GM12878 (cell line): Measurements from ENCODE around the gene PAQR5. TPM values are rescaled to one million over a fixed set of nuclear protein-coding genes. Genes with fewer than 3 reads are reported as not detected.

Experiments
- ATAC-seq: fragments of 200-7000 bp; cut with Tn5 transposase; 3 replicates; pipeline ENCODE4 v1.9.1; 2020; ENCODE audit warnings: mild to moderate bottlenecking, moderate library complexity
- BruUV-seq: library from RNA; stranded (reverse); fragments of 400-500 nt; replicated peaks from 2 replicates; lab custom pipeline; 2021; lab: Mats Ljungman, UMichigan
- CTCF ChIA-PET: fragments of 300-600 bp; sonication (Branson Sonifier 250); formaldehyde crosslinking; extraction: SDS; loops from one replicate; lab custom pipeline; 2021; ENCODE audit warnings: inconsistent platforms; lab: Yijun Ruan, JAX
- POLR2A ChIA-PET: fragments of 350-600 bp; formaldehyde crosslinking; extraction: SDS; loops from one replicate; lab custom pipeline; 2021; ENCODE audit warnings: inconsistent platforms; lab: Charles Lee
- RAD21 ChIA-PET: fragments of 300-600 bp; sonication (Branson Sonifier 250); formaldehyde crosslinking; loops from one replicate; lab custom pipeline; 2023; ENCODE audit warnings: antibody characterized with exemption; ENCODE audit not compliant: unreplicated experiment; lab: Charles Lee
- SMC1A ChIA-PET: fragments of 300-600 bp; sonication (Branson Sonifier 250); formaldehyde crosslinking; loops from one replicate; lab custom pipeline; 2023; ENCODE audit not compliant: unreplicated experiment, uncharacterized antibody; lab: Charles Lee
- DNase-seq: peaks from one replicate; pipeline ENCODE4 v3.0.0-alpha.2; 2011; ENCODE audit warnings: low read depth, low spot score
- FAIRE-seq: peaks from 3 replicates; lab custom pipeline; 2011; peaks lifted over from hg19 to GRCh38; lab: Jason Lieb, UNC
- H2AFZ ChIP-seq: 2 replicates; pipeline ENCODE4 v1.6.0; 2011; ENCODE audit warnings: low read depth, low read length, control low read depth; ENCODE audit not compliant: control insufficient read depth
- H3K27ac ChIP-seq: 2 replicates; pipeline ENCODE4 v1.5.1; 2011; ENCODE audit warnings: control low read depth; ENCODE audit not compliant: control insufficient read depth, insufficient read depth
- H3K27me3 ChIP-seq, 2 experiments: replicated peaks in 1 of 2; 2 replicates each; pipeline versions ENCODE4 v1.6.0 to v1.6.1; 2011; ENCODE audit warnings: low read length in 1 of 2; ENCODE audit not compliant: control insufficient read depth in 2 of 2, insufficient read depth in 2 of 2
- H3K36me3 ChIP-seq, 2 experiments: 2 replicates each; pipeline ENCODE4 v1.5.1; 2011; ENCODE audit warnings: low read length in 1 of 2; ENCODE audit not compliant: control insufficient read depth in 2 of 2, insufficient read depth in 2 of 2
- H3K4me1 ChIP-seq: 2 replicates; pipeline ENCODE4 v1.6.1; 2011; ENCODE audit warnings: mild to moderate bottlenecking, low read length, moderate library complexity, mixed read lengths; ENCODE audit not compliant: control insufficient read depth, insufficient read depth
- H3K4me2 ChIP-seq: 2 replicates; pipeline ENCODE4 v1.6.0; 2011; ENCODE audit warnings: control low read depth; ENCODE audit not compliant: control insufficient read depth, insufficient read depth
- H3K4me3 ChIP-seq: fragments of 200-600 bp; sonication (generic); 2 replicates; pipeline ENCODE4 v1.5.1; 2016
- H3K79me2 ChIP-seq: 2 replicates; pipeline ENCODE4 v1.6.0; 2011; ENCODE audit warnings: low read length; ENCODE audit not compliant: control insufficient read depth, insufficient read depth
- H3K9ac ChIP-seq: 2 replicates; pipeline ENCODE4 v1.8.0; 2011; ENCODE audit warnings: low read length, control low read depth, mixed read lengths; ENCODE audit not compliant: control insufficient read depth, insufficient read depth
- H3K9me3 ChIP-seq: replicated peaks from 3 replicates; pipeline ENCODE4 v1.5.1; 2011; ENCODE audit warnings: mild to moderate bottlenecking, low read length; ENCODE audit not compliant: control insufficient read depth, insufficient read depth
- H4K20me1 ChIP-seq: 2 replicates; pipeline ENCODE4 v1.6.0; 2011; ENCODE audit not compliant: control insufficient read depth, insufficient read depth
- ATF7 ChIP-seq: fragments of 450-650 bp; IDR thresholded peaks from 2 replicates; pipeline ENCODE4 v1.6.1; 2016; ENCODE audit warnings: low read depth, mild to moderate bottlenecking
- BCL11A ChIP-seq: IDR thresholded peaks from 2 replicates; pipeline ENCODE4 v1.6.1; 2011; ENCODE audit warnings: low read depth, low read length
- CEBPZ ChIP-seq: fragments of 150-350 bp; IDR thresholded peaks from 2 replicates; pipeline ENCODE4 v1.6.1; 2016; ENCODE audit warnings: low read depth, low read length
- EED ChIP-seq: sonication (generic); IDR thresholded peaks from 2 replicates; pipeline ENCODE4 v1.6.1; 2016; ENCODE audit warnings: antibody characterized with exemption, low read depth
- EGR1 ChIP-seq, 2 experiments: IDR thresholded peaks; 1 replicate in 1 of 2; 2 replicates in 1 of 2; pipeline ENCODE4 v1.6.1; 2011 to 2012; ENCODE audit warnings: low read depth in 2 of 2, low read length in 2 of 2, borderline replicate concordance in 1 of 2, mild to moderate bottlenecking in 1 of 2, moderate library complexity in 1 of 2
- HCFC1 ChIP-seq: fragments of 150-350 bp; IDR thresholded peaks from 2 replicates; pipeline ENCODE4 v1.6.1; 2014; ENCODE audit warnings: low read length
- HDAC2 ChIP-seq: fragments of 200-600 bp; sonication (generic); IDR thresholded peaks from 2 replicates; pipeline ENCODE4 v1.6.1; 2017
- IKZF2 ChIP-seq, 2 experiments: fragments of 450-650 bp; IDR thresholded peaks; 2 replicates each; pipeline ENCODE4 v1.6.1; 2017; ENCODE audit warnings: mild to moderate bottlenecking in 2 of 2, moderate library complexity in 2 of 2
- LARP7 ChIP-seq: fragments of 450-650 bp; IDR thresholded peaks from 2 replicates; pipeline ENCODE4 v1.6.1; 2017; ENCODE audit warnings: mild to moderate bottlenecking
- NR2C1 ChIP-seq: fragments of 450-650 bp; IDR thresholded peaks from 2 replicates; pipeline ENCODE4 v1.6.1; 2017; ENCODE audit warnings: antibody characterized with exemption, mild to moderate bottlenecking, moderate library complexity
- RAD51 ChIP-seq: fragments of 450-650 bp; IDR thresholded peaks from 2 replicates; pipeline ENCODE4 v1.6.1; 2016; ENCODE audit warnings: moderate library complexity, mild to moderate bottlenecking, inconsistent platforms
- SKIL ChIP-seq: fragments of 450-650 bp; IDR thresholded peaks from 2 replicates; pipeline ENCODE4 v1.6.1; 2017; ENCODE audit warnings: mild to moderate bottlenecking, low read depth, inconsistent platforms; ENCODE audit not compliant: poor library complexity, severe bottlenecking
- SREBF1 ChIP-seq: IDR thresholded peaks from 2 replicates; pipeline ENCODE4 v1.6.1; 2012; ENCODE audit warnings: mild to moderate bottlenecking, low read length
- TBL1XR1 ChIP-seq: IDR thresholded peaks from 2 replicates; pipeline ENCODE4 v1.6.1; 2012; ENCODE audit warnings: low read depth, low read length, improper control_type of control experiment
- TCF12 ChIP-seq: IDR thresholded peaks from 2 replicates; pipeline ENCODE4 v1.6.1; 2011; ENCODE audit warnings: low read depth, mild to moderate bottlenecking, low read length
- TCF7 ChIP-seq: IDR thresholded peaks from 2 replicates; pipeline ENCODE4 v1.6.1; 2014; ENCODE audit warnings: antibody characterized with exemption, borderline replicate concordance
- ZNF207 ChIP-seq: fragments of 450-650 bp; IDR thresholded peaks from 2 replicates; pipeline ENCODE4 v1.6.1; 2014; ENCODE audit warnings: antibody characterized with exemption, mild to moderate bottlenecking, borderline replicate concordance
- ZNF384 ChIP-seq: IDR thresholded peaks from 2 replicates; pipeline ENCODE4 v1.6.1; 2012; ENCODE audit warnings: low read depth, mild to moderate bottlenecking, low read length, improper control_type of control experiment, borderline replicate concordance
- ZNF622 ChIP-seq: fragments of 450-650 bp; IDR thresholded peaks from 2 replicates; pipeline ENCODE4 v1.6.1; 2017; ENCODE audit warnings: mild to moderate bottlenecking, inconsistent platforms
- WGBS: methylation state at CpG from one replicate; pipeline ENCODE4 v1.1.6; 2016; ENCODE audit warnings: low lambda C conversion rate; ENCODE audit not compliant: insufficient replicate concordance, insufficient coverage; ENCODE audit errors: missing lambda C conversion rate; 5-methylcytosine and 5-hydroxymethylcytosine counted together
- in situ Hi-C: fragments of 300-500 bp; cut with MboI; formaldehyde crosslinking; loops from 9 replicates; pipeline ENCODE4 v1.14.3; 2018; ENCODE audit warnings: mixed read lengths
- intact Hi-C: fragments of 100-400 bp; cut with micrococcal nuclease; formaldehyde crosslinking; loops from one replicate; pipeline ENCODE4 v1.14.2; 2022; ENCODE audit not compliant: unreplicated experiment
- polyA plus RNA-seq, 11 experiments: library from polyadenylated mRNA; depleted of rRNA in 4 of 11; unstranded in 6 of 11; stranded (reverse) in 5 of 11; fragments of >200 nt; fragmentation: Nextera tagmentation in 4 of 11; fragmentation: Illumina TruSeq in 1 of 11; extraction: Ambion mirVana in 4 of 11; extraction: Trizol in 1 of 11; gene quantifications; 1 replicate in 1 of 11; 2 replicates in 10 of 11; pipeline versions ENCODE4 v1.2.1 to v1.2.3, GENCODE V29; 2011 to 2016; ENCODE audit warnings: inconsistent platforms in 2 of 11, missing spikeins in 2 of 11, low read depth in 1 of 11
- total RNA-seq, 4 experiments: library from RNA; depleted of rRNA in 3 of 4; stranded (reverse); fragments of >200 nt in 3 of 4; fragmentation: Illumina TruSeq in 1 of 4; extraction: Trizol in 1 of 4; gene quantifications; 2 replicates each; pipeline versions ENCODE4 v1.2.1 to v1.2.3, GENCODE V29; 2013 to 2021

The PAQR5 gene
- total and polyA plus RNA-seq, 10 of the 15 experiments (the other 5 are each of a cell fraction or from before 2014, with no cell fraction given) = 0.02 to 0.03 TPM; not detected in 8

- peak; percentile 96 for ATAC-seq
- CTCF ChIA-PET = interaction anchor here (0.6 kb wide), 1 partner anchor 38 kb away, joined by 3 read pairs; no protein-coding TSS in a partner anchor
- Histone ChIP-seq H4K20me1 (no peaks in the 10 kb centered on the region), H3K79me2 (peaks cover 37% of the 10 kb centered on the region), H3K4me2 (peak within 1 kb of the TSS; percentile 99), H3K4me3 (peak within 1 kb of the TSS; percentile 92), H3K27me3 (no peaks in the 10 kb centered on the region), H3K27ac (peak within 1 kb of the TSS; percentile 70), H3K9me3 (no peaks in the 10 kb centered on the region), H2AFZ (peak within 1 kb of the TSS; percentile 96), H3K4me1 (peaks cover 15% of the 10 kb centered on the region), H3K9ac (peak within 1 kb of the TSS; percentile 86), H3K36me3 (peaks cover 0 to 5% of the 10 kb centered on the region in 2 experiments; a peak in 3 of 4 replicates)
- POLR2A ChIA-PET = interaction anchor here (1.2 to 1.4 kb wide), 2 partner anchors 18 to 40 kb away, joined by 5 to 6 read pairs; no protein-coding TSS in a partner anchor
- BruUV-seq = no TSS peak
- DNase-seq = peak; percentile 73
- intact Hi-C loops = no loop called here
- 1% methylated on average over 73 of the region's 78 CpGs for WGBS
- in situ Hi-C loops = no loop called here
- FAIRE-seq = peak; percentile 90
- RAD21 ChIA-PET = interaction anchor here (5.4 kb wide), 1 partner anchor 39 kb away, joined by 23 read pairs; the partner anchor contains the start of gene RPLP1
- SMC1A ChIA-PET = no interaction called here
- TF ChIP-seq EED (no peak), ZNF622 (no peak), CEBPZ (no peak), ATF7 (peak; percentile 59), TBL1XR1 (0 out of 2 replicates have a peak, but pooled peaks have one; percentile 52), TCF12 (no peak), IKZF2 (IDR thresholded peaks at IDR 0.05) (no peak), SREBF1 (no peak), ZNF384 (no peak), LARP7 (peak; percentile 56; the same call in 1 of the 2 replicates), HDAC2 (0 out of 2 replicates have a peak, but pooled peaks have one; percentile 36), HCFC1 (peak; percentile 53), EGR1 (IDR thresholded peaks at IDR 0.05; ENCODE audit: borderline replicate concordance in 1 of 2, low read depth in 2 of 2, low read length in 2 of 2) (no peak), NR2C1 (no peak), RAD51 (no peak), TCF7 (no peak), SKIL (no peak), BCL11A (no peak), ZNF207 (no peak; the same call in 1 of the 2 replicates)
These were observed 115.3 kb downstream of the PAQR5 start, which contains the start of gene KIF23 for GRCh38 chr15:69413822-69414700. Gene KIF23, plus strand, starts transcription at chr15:69414349. Its CDS starts 117 bp downstream, at chr15:69414466.
